A375 (cell line): ENCODE data around the gene RAB37. TPM values are rescaled to one million over a fixed set of nuclear protein-coding genes. Genes with fewer than 3 reads are reported as not detected.

Experiments
- total RNA-seq: library from RNA; depleted of rRNA; stranded (reverse); fragments of >200 nt; shearing (Covaris generic); gene quantifications from 2 replicates; pipeline ENCODE4 v1.2.3, GENCODE V29; 2014; rRNA removed

The RAB37 gene, protein sequence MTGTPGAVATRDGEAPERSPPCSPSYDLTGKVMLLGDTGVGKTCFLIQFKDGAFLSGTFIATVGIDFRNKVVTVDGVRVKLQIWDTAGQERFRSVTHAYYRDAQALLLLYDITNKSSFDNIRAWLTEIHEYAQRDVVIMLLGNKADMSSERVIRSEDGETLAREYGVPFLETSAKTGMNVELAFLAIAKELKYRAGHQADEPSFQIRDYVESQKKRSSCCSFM
- total RNA-seq, result 0.04 TPM in 1 of 2 replicates, not detected in the other

DNA sequence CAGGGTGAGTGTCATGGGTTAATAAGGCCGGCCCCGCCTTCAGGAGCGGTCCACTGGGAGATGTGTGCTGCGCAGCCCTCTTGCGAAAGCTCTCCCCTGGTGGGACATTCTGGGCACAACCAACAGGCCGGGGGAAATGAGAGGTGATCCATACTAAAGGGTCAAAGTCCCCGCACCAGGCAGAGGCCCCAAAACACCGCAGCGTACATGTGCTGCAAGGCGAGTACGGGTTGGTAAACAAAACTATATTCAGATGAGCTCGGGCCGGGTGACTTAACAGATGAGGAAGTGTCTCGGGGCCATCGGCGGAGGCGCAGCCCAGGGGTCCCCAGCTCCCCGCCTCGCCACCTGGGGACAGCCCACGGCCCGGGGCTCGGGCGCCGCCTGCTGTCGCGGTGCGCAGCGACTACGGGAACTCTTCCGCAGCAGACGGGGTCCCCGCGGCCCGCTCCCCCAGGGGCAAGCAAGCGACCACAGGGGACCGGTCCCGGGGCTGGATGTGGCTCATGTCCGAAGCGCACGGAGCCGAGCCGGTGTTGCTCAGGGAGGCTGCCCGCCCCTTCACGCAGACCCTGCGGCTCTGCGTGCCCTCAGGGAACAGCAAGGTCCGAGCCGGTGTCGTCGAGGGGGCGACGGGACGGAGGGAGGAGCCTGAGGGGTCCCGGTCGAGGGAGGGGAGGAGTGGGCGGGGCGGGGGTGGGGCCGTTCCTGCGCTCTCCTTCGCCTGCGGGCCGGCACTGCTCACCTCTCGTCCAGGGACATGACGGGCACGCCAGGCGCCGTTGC is at the start of gene RAB37:
Gene RAB37, plus strand, starts transcription at position 744 of the 786 bp plus-strand sequence. Its CDS starts 17 bp downstream, at position 761.

DNA sequence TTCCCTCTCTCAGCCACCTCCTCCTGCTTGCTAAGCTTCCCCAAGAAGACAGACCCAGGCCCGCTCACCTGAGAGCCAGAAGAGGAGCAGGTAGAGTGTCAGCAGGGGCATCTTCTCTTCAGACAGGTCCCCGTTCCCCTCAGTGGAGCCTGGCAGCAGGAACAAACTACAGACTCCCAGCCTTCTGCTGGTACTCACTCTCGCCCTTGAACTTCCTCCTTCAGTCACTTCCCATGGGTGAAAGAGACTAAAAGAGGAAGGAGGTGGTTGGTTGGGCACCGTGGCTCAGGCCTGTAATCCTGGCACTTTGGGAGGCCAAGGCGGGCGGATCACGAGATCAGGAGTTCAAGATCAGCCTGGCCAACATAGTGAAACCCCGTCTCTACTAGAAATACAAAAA is 24.3 kb upstream of the RAB37 start, which contains the start of gene CD300LF:
Gene CD300LF, minus strand, starts transcription at position 168 of the 400 bp plus-strand sequence. Its CDS starts 57 bp downstream, at position 111.

DNA sequence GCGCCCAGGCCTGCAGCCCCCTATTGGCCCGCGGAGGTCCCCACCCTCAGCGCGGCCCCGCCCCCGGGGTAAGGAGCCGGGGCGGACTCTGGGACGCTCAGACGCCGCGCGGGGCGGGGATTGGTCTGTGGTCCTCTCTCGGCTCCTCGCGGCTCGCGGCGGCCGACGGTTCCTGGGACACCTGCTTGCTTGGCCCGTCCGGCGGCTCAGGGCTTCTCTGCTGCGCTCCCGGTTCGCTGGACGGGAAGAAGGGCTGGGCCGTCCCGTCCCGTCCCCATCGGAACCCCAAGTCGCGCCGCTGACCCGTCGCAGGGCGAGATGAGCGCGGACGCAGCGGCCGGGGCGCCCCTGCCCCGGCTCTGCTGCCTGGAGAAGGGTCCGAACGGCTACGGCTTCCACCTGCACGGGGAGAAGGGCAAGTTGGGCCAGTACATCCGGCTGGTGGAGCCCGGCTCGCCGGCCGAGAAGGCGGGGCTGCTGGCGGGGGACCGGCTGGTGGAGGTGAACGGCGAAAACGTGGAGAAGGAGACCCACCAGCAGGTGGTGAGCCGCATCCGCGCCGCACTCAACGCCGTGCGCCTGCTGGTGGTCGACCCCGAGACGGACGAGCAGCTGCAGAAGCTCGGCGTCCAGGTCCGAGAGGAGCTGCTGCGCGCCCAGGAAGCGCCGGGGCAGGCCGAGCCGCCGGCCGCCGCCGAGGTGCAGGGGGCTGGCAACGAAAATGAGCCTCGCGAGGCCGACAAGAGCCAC is 11.6 kb downstream of the RAB37 start, which contains the start of gene NHERF1:
Gene NHERF1, plus strand, starts transcription at position 100 of the 750 bp plus-strand sequence. Its CDS starts 219 bp downstream, at position 319.

DNA sequence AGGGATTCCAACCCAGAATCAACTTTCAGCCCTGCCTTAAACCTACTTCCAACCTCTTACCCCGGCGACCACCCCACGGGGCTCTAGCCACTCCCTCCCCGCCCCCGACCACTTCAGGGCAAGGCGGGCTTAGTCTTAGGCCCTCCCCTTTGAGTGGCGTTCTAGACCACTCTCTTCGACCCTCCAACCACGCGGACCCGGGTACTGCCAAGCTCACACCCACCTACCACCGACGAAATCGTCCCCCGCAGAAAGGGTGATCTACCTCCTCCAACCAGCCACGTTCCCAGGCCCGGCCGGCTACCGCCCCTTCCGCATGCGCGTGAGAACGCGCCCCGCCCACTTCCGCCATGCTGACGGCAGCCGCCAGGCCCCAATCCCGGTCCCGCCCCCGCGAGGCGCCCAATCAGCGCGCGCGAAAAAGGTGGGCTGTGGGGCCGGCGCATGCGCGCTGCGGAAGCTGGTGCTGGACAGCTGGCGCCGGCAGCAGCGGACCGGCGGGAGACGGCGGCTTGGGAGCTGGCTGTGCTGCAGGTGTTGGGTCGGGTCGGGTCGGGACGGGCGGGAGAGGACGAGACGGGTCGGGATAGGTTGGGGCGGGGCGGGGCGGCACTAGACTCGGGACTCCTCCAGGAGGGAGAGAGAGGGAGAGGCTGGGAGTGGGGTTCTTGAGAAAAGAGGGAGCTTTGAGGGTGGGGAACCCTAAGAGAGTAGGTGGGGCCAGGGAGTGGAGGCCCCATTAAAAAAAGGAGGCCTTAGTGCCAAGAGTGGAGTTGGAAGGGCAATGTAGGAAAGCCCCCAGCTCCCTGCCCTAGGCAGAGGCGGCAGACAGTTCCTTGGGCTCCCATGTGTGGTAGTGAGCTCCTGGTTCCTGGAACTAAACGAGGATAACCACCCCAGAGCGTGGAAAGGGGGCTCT is 39.2 kb downstream of the RAB37 start, which contains the start of gene NAT9:
Gene NAT9, minus strand, starts transcription at position 302 of the 919 bp plus-strand sequence. CDS start 647 bp downstream, outside the sequence.

Other genes with a start within 250 kb of the RAB37 start
- gene CD300LB, start 205.8 kb upstream of the RAB37 start, total RNA-seq, result not detected in 2 replicates
- not detected in 2 replicates for gene CD300C, start 191.1 kb upstream of the RAB37 start, total RNA-seq
- gene CD300H, start 169.7 kb upstream of the RAB37 start, total RNA-seq, result not detected in 2 replicates
- gene CD300LD, start 145.0 kb upstream of the RAB37 start, total RNA-seq, result not detected in 2 replicates
- not detected in 2 replicates for gene CD300E, start 113.5 kb upstream of the RAB37 start, total RNA-seq
- gene CD300LF, start 24.3 kb upstream of the RAB37 start, total RNA-seq, result not detected in 2 replicates
- 19.8 and 25.8 TPM in 2 replicates for gene NHERF1, start 11.4 kb downstream of the RAB37 start, total RNA-seq
- gene NAT9, start 39.1 kb downstream of the RAB37 start, total RNA-seq, result 44.6 and 47.7 TPM in 2 replicates
- gene GRIN2C, start 122.6 kb downstream of the RAB37 start, total RNA-seq, result not detected in 2 replicates
- gene FDXR, start 135.7 kb downstream of the RAB37 start, total RNA-seq, result 18.9 and 21.4 TPM in 2 replicates
- gene FADS6, start 156.4 kb downstream of the RAB37 start, total RNA-seq, result not detected in 2 replicates
- gene USH1G, start 186.0 kb downstream of the RAB37 start, total RNA-seq, result not detected in 2 replicates
- gene OTOP2, start 187.0 kb downstream of the RAB37 start, total RNA-seq, result not detected in 2 replicates
- gene OTOP3, start 198.6 kb downstream of the RAB37 start, total RNA-seq, result not detected in 2 replicates
- gene HID1, start 235.5 kb downstream of the RAB37 start, total RNA-seq, result 1.7 and 3.0 TPM in 2 replicates